Measurements from ENCODE around the gene ACAP1.

DNA sequence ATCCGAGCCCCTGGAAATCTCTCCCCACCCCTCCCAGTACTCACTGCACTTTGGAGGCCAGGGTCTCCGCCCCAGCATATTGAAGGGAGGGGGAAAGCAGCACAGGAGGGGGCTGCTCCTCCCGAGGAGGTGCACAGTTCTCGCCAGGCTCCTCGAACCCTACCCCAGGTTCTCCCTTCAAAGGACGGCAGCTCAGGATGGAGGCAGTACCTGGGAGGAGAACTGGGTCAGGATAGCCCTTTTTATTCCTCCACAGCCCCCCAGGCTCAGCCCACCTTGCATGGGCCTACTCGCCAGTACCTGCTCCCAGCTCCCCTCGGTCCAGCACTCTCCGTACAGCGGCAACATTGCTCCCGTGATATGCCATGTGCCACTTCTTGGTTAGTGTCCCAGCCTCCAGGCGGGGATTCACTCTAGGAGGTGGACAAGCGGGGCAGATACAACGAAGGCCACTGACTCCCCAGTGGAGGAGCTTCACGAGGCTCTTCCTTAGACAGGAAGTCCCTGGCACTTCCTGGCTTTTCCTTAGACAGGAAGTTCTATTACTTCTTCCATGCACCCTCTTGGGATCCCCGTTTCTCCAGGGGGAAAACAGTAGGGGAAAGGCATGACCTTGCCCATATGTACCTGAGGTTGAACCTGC lies 19.0 kb upstream of the ACAP1 start:
- TF ChIP-seq POLR2AphosphoS5 (IDR thresholded peaks at IDR 0.05; ENCODE audit: low read depth, low read length) = no peak
- TF ChIP-seq, protein P1, sequence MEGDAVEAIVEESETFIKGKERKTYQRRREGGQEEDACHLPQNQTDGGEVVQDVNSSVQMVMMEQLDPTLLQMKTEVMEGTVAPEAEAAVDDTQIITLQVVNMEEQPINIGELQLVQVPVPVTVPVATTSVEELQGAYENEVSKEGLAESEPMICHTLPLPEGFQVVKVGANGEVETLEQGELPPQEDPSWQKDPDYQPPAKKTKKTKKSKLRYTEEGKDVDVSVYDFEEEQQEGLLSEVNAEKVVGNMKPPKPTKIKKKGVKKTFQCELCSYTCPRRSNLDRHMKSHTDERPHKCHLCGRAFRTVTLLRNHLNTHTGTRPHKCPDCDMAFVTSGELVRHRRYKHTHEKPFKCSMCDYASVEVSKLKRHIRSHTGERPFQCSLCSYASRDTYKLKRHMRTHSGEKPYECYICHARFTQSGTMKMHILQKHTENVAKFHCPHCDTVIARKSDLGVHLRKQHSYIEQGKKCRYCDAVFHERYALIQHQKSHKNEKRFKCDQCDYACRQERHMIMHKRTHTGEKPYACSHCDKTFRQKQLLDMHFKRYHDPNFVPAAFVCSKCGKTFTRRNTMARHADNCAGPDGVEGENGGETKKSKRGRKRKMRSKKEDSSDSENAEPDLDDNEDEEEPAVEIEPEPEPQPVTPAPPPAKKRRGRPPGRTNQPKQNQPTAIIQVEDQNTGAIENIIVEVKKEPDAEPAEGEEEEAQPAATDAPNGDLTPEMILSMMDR (IDR thresholded peaks at IDR 0.05 in 2 of 3, conservative IDR thresholded peaks at IDR 0.05 in 1 of 3; ENCODE audit: borderline replicate concordance in 1 of 3, insufficient read depth in 1 of 3, low read depth in 2 of 3, low read length in 2 of 3) = no peak
- TF ChIP-seq, protein P2, sequence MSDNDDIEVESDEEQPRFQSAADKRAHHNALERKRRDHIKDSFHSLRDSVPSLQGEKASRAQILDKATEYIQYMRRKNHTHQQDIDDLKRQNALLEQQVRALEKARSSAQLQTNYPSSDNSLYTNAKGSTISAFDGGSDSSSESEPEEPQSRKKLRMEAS (IDR thresholded peaks at IDR 0.05) = no peak
- no peak for TF ChIP-seq POLR2A (IDR thresholded peaks at IDR 0.05; ENCODE audit: borderline replicate concordance, extremely low read depth, insufficient read depth, insufficient read length)

Measured in HCT116 (cell line).